NB4 (cell line): Measurements from ENCODE around the gene SENP8.

Source experiments
- MYC ChIP-seq: IDR thresholded peaks from 2 replicates; pipeline ENCODE4 v1.6.1; 2011; ENCODE audit warnings: low read depth, low read length
- POLR2A ChIP-seq: IDR thresholded peaks from 2 replicates; pipeline ENCODE4 v1.6.1; 2011; ENCODE audit warnings: mild to moderate bottlenecking; ENCODE audit not compliant: insufficient read length; ENCODE audit errors: extremely low read depth
- TF ChIP-seq, protein P1 (sequence below): IDR thresholded peaks from one replicate; pipeline ENCODE4 v1.5.1; 2012; ENCODE audit warnings: low read depth, low read length
- TF ChIP-seq, protein P2 (sequence below): IDR thresholded peaks from 2 replicates; pipeline ENCODE4 v1.6.1; 2011; ENCODE audit warnings: low read depth, low read length

DNA sequence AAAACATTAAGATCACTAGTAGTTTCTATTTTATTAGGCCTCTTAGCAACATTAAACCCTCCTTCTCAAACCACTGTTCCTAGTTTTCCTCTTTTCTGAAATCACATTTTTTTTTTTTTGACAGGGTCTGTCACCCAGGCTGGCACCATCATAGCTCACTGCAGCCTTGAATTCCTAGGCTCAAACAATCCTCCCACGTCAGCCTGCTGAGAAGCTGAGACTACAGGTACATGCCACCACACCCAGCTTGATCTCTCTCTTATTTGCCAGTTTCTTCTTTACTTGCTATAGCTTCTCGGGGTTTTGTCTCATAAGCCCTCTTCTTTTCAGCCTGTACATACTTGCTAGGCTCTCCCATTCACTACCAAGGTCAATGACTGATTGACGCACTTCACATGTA is 28.0 kb downstream of the SENP8 start:
- TF ChIP-seq, protein P1, sequence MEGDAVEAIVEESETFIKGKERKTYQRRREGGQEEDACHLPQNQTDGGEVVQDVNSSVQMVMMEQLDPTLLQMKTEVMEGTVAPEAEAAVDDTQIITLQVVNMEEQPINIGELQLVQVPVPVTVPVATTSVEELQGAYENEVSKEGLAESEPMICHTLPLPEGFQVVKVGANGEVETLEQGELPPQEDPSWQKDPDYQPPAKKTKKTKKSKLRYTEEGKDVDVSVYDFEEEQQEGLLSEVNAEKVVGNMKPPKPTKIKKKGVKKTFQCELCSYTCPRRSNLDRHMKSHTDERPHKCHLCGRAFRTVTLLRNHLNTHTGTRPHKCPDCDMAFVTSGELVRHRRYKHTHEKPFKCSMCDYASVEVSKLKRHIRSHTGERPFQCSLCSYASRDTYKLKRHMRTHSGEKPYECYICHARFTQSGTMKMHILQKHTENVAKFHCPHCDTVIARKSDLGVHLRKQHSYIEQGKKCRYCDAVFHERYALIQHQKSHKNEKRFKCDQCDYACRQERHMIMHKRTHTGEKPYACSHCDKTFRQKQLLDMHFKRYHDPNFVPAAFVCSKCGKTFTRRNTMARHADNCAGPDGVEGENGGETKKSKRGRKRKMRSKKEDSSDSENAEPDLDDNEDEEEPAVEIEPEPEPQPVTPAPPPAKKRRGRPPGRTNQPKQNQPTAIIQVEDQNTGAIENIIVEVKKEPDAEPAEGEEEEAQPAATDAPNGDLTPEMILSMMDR, result no peak
- TF ChIP-seq POLR2A (no peak), MYC (no peak)
- TF ChIP-seq, protein P2, sequence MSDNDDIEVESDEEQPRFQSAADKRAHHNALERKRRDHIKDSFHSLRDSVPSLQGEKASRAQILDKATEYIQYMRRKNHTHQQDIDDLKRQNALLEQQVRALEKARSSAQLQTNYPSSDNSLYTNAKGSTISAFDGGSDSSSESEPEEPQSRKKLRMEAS, result no peak
